GM21723 (cell line): Measurements from ENCODE around the gene CNTN2.

Experiments
- ATAC-seq: cut with Tn5 transposase; IDR thresholded peaks from one replicate; pipeline ENCODE4 v1.9.1; 2021; ENCODE audit warnings: mild to moderate bottlenecking, moderate library complexity; ENCODE audit not compliant: unreplicated experiment

CNTN2 gene, protein sequence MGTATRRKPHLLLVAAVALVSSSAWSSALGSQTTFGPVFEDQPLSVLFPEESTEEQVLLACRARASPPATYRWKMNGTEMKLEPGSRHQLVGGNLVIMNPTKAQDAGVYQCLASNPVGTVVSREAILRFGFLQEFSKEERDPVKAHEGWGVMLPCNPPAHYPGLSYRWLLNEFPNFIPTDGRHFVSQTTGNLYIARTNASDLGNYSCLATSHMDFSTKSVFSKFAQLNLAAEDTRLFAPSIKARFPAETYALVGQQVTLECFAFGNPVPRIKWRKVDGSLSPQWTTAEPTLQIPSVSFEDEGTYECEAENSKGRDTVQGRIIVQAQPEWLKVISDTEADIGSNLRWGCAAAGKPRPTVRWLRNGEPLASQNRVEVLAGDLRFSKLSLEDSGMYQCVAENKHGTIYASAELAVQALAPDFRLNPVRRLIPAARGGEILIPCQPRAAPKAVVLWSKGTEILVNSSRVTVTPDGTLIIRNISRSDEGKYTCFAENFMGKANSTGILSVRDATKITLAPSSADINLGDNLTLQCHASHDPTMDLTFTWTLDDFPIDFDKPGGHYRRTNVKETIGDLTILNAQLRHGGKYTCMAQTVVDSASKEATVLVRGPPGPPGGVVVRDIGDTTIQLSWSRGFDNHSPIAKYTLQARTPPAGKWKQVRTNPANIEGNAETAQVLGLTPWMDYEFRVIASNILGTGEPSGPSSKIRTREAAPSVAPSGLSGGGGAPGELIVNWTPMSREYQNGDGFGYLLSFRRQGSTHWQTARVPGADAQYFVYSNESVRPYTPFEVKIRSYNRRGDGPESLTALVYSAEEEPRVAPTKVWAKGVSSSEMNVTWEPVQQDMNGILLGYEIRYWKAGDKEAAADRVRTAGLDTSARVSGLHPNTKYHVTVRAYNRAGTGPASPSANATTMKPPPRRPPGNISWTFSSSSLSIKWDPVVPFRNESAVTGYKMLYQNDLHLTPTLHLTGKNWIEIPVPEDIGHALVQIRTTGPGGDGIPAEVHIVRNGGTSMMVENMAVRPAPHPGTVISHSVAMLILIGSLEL

DNA sequence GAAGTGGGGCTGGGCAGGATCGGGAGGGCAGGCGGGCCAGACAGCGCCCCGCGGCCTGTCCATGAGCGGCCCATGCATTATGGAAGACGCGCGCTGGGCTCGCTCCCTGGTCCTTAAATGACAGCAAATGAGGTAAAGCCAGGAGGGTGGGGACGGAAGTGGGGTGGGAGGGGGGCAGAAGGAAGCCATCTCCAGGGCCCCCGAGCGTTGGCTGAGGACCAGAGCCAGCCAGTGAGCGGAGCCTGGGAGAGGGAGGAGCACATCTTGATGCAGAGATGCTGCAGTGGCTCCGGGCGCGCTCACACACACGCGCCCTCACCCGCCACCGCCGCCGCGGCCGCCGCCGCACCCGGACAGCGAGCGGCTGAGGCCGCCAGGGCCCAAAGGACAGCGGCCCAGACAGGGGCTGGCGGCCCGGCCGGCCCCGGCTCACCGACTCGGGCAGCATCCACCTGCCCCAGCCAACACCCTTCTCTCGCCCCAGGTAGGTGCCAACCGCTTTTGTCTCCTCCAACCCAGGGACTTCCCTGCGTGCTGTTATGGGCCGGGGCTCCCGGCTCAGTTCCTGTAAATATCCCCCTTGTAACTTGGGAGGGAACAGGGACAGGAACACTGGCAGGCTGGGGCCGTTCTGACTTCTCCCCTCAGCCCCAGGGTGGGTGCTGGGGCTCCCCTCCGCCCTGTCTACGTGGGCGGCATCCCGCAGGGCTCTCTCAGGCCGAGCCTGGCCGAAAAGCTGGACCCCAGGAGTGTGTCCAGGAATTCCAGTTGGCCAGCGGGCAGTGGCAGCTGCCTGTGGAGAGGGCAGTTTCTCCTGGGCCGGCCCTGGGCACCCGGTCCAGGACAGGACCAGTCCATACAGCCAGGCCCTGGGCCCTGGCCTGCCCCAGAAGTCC is at the start of gene CNTN2:
Gene CNTN2 (plus strand): TSS at position 302 of the 896 bp plus-strand sequence. CDS start 9,974 bp downstream, outside the sequence.
- ATAC-seq, result no peak

DNA sequence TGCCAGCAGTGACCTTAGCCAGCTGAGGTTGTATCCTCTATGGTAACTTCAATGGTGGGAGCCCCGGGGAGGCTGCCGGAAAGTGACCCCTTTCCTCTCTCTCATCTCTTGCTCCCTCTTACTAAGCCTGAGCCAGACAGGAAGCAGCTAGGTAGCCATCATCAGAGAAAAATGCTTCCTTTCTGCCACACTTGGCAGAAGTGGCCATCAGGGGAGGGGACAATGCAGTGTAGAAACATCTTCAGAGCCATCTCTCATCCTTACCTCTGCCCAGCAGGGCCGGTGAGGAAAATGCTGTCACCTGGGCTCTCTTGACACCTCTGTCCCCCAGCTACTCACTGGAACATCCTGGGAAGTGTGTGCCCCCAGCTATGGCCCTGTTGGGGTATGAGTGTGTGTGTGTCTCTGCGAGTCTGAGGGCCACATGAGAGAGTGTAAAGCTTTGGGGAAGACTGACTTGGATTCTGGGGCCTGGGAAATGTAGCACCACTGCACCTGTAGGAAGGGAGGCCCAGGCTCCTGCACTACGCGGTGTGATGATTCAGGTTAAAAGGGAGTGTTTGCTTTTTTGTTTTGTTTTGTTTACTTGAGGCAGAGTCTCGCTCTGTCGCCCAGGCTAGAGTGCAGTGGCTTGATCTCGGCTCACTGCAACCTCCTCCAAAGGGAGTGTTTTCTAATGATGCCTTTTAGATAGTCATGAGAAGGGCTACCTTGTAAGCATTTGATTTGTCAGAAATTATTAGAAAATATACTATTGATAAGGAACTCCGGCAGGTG is 48.7 kb upstream of the CNTN2 start:
- ATAC-seq, result no peak

DNA sequence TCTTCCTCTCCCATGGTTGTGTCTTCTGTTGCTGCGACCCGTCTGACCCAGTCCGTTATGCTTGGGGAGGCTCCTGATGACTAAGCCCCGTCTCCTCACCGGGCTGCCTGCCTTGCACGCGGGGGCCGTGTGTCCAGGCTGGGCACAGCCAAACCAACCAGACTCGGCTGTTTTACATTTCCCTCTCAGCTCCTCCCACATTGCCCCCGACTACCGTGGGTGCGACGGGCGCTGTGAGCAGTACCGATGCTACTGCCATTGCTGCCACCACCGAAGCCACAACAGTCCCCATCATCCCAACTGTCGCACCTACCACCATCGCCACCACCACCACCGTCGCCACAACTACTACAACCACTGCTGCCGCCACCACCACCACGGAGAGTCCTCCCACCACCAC is 46.0 kb upstream of the CNTN2 start:
- ATAC-seq, result no peak

DNA sequence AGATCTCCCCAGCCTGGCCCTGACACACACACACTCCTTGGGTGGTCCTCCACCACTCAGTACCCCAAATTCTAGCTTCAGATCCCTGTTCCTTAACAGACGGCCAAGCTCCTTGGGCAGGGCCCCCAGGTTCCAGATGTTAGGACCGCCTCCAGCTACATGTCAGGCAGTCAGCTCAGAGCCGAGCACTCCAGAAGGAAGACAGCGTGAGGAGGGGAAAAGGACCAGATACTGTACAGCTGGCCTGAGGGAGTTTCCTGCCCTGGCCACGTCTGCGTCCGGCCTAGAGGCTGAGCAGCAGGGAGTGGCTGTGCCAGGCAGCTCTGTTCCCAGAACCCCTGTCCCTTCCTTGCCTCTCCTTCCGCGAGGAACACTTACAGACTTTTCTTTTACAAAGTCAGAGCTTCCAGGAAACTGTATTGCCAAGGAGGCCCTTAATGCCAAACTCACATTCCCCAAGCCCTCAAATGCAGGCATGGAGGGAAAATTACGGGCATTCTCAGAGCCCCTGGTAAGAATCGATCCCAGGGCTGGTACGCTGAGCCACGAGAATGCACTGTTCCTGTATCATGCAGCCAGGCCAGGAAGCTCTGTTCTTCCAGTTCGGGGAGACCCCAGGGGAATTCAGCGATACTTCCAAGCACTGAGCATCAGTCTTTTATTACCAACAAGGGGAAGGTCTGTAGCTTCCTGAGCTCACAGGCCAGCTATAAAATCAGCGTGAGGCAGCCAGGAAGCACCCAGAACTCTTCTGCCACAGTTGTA is 45.2 kb upstream of the CNTN2 start:
- no peak for ATAC-seq

DNA sequence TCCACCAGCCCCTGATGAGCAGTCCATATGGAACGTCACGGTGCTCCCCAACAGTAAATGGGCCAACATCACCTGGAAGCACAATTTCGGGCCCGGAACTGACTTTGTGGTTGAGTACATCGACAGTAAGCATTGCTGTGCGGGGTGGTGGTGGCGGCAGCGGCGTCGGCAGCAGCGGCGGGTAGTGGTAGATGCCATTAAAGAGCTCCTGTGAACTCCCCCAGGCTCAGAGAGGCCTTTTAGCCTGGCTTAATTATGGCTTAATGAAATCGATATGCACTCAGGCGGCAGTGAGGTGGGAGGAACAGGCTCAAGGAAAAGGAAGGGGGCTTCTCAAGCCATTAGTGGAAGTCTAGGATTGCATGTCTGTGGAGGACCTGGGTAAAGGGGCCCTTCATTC is 41.9 kb upstream of the CNTN2 start:
- ATAC-seq, result no peak

DNA sequence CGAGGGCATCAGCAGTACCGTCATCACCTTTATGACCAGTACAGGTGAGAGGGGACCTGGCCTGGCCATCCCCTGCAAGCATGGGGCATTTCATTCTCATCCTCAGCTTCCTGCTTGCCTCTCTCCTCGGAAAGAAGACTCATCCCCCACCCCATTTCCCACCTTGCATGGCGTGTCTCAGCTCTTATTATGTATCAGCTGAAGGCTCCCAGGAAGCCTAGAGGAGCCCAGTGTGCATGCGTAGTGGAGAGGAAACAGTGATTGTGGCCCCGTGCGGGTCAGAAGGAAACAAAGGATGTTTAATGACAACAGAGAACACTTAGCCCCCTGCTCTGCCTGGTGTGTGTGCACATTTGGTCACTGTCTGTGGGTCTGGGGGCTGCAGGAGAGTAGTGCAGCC is 40.3 kb upstream of the CNTN2 start:
- ATAC-seq, result no peak

DNA sequence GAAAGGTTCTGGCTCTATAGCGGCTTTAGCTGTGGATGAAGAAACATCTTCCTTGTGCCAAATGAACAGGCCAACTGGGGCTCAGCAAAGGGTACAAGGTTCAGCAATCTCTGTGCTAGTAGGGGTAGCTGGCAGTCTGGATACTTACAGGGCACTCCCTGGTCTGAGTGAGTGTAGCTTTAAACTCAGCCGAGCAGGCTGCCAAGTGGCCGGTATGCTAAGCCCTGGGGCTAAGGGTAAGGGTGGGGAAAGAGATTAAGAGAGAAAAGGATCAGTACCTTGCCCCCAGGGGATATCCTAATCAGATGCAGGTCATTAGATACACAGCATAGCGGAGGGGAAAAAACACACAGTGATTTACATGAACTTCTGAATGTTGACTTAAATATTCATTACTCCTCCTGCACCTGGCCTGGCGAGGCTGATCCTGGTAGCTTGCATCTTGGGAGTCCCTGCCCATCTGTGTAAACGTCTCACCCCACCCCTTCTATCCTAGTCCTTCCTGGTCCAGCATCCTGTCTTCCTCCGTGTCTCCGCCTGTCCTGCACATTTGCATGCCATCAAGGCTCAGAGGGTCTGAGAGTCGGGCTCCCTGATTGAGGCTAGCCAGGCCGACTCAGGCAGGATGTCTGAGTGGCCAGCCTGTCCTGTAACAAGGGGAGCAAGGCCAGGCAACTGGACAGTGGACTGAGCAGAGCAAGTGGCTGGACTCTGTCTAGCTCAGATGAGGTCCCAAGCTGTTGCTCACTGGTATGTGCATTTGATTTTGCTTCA is 39.5 kb upstream of the CNTN2 start:
- ATAC-seq, result no peak

DNA sequence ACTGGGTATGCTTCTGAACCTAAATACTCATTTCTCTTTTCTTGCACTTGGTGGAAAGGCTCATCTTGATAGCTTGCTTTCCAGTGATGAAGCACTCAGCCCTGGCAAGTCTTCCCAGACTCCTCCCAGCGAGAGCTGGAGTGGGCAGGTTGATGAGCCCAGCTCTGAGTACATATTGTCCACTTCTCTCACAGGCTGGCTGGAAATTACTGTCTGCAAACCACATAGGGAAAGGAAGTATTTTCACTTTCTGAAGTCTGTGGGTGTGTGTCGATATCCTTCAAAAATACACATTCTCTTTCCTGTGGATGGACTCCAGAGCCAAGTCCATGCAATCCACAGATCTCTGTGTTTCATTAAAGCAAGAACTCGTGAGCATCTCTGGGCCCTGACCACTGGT is 38.7 kb upstream of the CNTN2 start:
- no peak for ATAC-seq

DNA sequence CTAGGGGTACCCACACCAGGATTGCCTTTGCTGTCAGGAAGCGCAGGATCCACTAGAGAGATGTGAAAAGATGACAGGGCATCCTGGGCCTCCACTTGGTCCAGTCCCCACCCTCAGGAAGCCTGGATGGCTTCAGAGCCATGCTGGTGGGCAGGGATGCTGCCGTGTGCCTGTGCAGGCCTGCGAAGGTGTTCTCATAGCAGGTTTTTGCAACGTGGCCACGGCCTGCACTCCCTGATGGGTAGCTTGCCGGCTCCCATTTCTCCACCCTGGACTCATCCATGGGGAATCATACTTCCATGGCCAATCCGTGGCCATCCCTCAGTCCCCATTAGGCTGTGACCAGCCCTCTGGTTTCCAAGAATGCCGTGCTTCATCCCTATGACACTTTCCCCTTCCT is 34.1 kb upstream of the CNTN2 start:
- no peak for ATAC-seq

DNA sequence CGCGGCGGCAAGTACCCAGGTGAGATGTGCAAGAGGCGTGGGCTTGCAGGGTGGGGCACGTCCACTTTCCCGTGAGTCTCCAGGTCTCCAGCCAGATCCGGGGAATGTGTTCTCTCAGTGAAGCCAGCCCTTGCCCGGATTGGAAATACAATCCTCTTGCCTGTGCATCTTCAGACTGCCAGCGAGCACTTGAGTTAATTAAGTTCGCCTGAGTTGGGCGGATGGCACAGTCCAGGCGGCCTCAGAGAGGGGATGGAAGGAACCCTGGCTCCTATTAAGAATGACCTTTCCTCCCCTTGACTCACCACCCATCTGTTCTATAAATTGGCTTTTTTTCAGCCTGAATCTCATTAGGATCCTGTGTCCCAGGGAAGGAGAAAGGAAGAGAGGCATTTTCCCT is 33.3 kb upstream of the CNTN2 start:
- ATAC-seq, result no peak

DNA sequence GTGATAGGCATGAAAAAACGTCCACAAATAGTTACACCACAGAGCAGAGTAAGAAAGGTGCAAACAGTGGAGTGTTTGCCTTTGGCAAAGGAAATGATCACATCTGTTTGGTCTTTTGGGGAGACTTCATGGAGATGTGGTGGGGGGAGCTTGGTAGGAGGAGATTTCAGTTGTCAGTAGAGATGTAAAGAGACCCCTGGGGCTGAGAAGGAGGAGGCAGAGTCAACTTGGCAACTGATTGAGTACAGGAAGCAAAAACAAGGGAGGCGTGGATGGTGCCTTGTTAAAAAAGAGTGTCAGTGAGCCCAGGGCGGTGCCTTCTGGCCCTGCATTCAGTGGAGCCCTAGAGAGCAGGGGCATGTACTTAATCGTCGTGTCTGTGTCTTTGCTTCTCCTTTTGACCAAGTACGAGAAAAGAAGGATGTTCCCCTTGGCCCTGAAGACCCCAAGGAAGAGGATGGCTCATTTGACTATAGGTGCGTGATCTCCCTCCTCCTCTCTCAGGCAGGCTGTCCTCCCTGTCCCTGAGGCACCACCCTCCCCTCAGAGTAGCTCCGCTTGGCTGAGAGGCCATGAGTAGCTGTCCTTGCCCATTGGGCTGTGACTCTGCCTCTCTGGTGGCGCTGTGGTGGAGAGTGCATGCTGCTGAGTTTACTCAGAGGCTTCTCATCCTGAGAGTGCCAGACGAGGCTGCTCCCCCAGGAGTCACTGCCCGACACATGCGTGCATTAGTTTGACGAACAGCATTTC is 30.4 kb upstream of the CNTN2 start:
- ATAC-seq, result no peak

DNA sequence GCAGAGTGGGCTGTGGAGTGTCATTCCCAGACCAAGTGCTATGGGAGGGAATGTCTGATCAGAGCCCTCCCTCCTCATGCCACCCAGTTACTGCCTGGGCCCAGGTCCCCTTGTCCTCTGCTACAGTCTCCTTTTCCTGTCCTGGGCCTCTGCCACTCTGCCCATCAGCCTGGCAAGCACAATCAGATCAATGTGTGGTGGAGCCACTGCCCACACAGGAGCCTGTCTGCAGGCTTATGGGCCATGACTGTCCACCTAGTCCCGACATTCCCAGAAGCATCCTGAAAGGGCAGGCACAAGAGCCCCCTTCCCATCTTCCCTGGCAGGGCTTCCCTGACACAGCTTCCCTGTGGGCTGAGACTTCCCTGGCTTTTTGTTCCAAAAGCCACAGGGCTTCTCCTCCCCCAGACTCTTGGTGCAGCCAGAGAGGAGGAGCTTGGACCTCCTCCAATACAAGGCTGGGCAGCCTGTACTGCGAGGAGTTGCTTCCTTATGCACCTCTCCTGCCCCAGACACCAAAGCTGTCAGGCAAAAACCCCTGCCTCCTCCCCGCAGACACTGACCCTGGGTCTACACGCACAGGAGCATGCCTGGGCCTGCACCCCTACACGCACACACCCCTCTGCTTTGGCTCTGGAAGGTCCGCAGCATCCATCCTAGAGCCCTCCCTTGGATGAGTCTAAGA is 29.2 kb upstream of the CNTN2 start:
- ATAC-seq, result no peak

DNA sequence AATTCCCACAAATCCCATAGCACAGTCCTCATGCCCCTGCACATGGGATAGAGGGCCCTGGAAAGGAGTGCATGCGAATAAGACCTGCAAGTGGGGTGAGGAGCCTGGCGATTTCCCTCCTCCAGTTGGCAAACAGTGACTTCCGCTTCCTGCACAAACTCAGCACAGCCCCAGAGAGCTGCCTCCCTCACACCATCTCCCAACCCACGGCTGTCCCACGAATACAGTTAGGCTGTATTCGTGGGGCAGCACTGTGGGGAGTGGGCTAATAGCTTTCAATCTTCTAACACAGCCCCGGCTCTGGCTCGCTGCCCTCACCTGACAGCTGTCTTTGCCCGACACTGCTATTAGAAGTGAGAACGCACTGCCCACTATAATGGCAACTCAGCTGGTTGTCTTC is 28.2 kb upstream of the CNTN2 start:
- no peak for ATAC-seq

DNA sequence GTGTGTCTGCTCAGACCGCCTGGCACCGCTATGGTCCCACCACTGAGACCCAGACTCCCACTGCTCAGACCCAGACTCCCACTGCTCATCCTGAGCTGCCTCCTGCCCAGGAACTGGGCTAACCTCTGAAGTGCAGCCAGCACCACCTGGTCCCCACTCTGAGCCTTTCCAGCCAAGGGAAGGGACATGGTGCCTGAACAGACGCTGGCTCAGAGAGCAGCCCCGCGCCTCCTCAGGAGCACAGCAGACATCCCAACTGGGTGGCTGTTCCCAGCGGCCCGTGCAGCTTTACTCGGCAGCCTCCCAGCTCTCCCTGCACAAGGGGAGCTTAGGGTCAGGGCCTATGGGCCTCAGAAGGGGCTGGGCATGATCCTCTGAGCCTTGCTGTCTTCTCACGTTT is 27.8 kb upstream of the CNTN2 start:
- ATAC-seq, result no peak

DNA sequence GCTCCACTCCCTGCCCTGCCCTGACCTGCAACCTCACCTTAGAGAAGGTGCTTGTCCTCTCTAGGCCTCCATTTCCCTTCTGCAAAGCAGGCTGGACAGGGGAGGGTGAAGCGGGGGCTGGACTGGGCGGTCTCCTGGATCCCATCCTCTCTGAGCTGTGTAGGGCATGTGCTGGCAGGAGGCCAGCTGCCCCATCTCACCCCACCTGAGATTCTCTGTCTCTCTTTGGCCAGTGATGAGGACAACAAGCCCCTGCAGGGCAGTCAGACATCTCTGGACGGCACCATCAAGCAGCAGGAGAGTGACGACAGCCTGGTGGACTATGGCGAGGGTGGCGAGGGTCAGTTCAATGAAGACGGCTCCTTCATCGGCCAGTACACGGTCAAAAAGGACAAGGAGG is 26.9 kb upstream of the CNTN2 start:
- ATAC-seq, result no peak

DNA sequence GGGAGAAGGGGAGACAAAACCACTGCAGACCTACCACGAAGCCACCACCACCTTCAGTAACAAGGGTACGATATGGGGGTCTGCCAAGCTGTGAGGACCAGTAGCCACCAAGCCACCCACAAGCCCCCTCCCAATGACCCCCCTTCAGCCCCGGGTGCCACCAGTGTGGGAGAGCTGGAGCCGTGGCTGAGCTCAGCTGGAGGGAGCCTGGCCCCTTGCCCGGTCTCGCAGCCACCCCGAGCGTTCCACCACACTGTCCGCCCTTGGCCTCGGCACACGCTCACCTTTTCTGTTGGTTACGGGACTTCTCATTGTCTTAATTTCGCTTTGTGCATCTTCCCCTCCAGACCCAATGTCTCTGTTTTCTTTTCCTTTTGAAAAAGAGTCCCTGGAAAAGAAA is 26.4 kb upstream of the CNTN2 start:
- no peak for ATAC-seq

DNA sequence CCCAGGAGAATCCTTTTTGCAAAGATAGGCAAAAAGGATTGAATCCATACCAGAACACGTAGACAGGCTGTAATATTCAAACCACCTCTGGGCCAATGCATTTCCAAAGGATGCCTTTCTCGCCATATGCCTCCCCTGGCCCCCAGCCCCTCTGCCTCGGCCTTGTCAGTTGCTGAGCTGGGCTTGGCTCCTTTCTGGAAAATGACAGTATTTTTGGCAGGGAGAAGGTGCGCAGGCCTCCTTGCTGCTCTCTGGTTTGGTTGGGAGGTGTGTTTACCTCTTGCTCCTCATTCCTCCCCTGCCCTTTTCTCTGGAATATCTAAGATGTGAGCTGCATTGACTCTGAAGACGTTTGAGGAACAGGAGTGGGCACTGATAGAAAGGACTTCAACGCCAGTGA is 26.0 kb upstream of the CNTN2 start:
- ATAC-seq, result no peak
